ENCODE measurements around the gene DNM1.

DNM1 gene

GRCh38 chr9:128253991-128254346, 50.8 kb downstream of the DNM1 start:
- Histone ChIP-seq H3K27ac (no peak overlapping the region), H3K4me3 (no peak overlapping the region)
- TF ChIP-seq CTCF (IDR thresholded peaks at IDR 0.05) = no peak
- no peak for DNase-seq (ENCODE audit: low spot score)

- no peak overlapping the region for H3K4me3 ChIP-seq
- TF ChIP-seq CTCF (IDR thresholded peaks at IDR 0.05) = no peak
- no peak for DNase-seq (ENCODE audit: low spot score)
- no peak overlapping the region for H3K27ac ChIP-seq
Observed at GRCh38 chr9:128254362-128254761, 51.2 kb downstream of the DNM1 start.

GRCh38 chr9:128254855-128255759, 51.9 kb downstream of the DNM1 start:
- peak; percentile 80 for TF ChIP-seq CTCF (IDR thresholded peaks at IDR 0.05)
- Histone ChIP-seq H3K27ac (no peak overlapping the region), H3K4me3 (no peak overlapping the region)
- DNase-seq (ENCODE audit: low spot score) = no peak

GRCh38 chr9:128257086-128257825, 54.1 kb downstream of the DNM1 start:
- no peak overlapping the region for H3K4me3 ChIP-seq
- H3K27ac ChIP-seq = no peak overlapping the region
- TF ChIP-seq CTCF (IDR thresholded peaks at IDR 0.05) = no peak
- no peak for DNase-seq (ENCODE audit: low spot score)

- H3K27ac ChIP-seq = no peak overlapping the region
- no peak for DNase-seq (ENCODE audit: low spot score)
- TF ChIP-seq CTCF (IDR thresholded peaks at IDR 0.05) = no peak
Observed at GRCh38 chr9:128257907-128258306, 54.7 kb downstream of the DNM1 start.

GRCh38 chr9:128258326-128258725, 55.1 kb downstream of the DNM1 start:
- no peak for TF ChIP-seq CTCF (IDR thresholded peaks at IDR 0.05)
- DNase-seq (ENCODE audit: low spot score) = no peak
- H3K4me3 ChIP-seq = no peak overlapping the region
- H3K27ac ChIP-seq = no peak overlapping the region

More at GRCh38 chr9:128257907-128258306, 54.7 kb downstream of the DNM1 start:
- no peak overlapping the region for H3K4me3 ChIP-seq

All from coronary artery (tissue), 2 donors.